ENCODE data around the gene ZNF324. TPM values are rescaled to one million over a fixed set of nuclear protein-coding genes. Genes with fewer than 3 reads are reported as not detected.

The ZNF324 gene
- total RNA-seq, 2 donors from 2014 or later: 9.9 to 13.2 TPM

DNA sequence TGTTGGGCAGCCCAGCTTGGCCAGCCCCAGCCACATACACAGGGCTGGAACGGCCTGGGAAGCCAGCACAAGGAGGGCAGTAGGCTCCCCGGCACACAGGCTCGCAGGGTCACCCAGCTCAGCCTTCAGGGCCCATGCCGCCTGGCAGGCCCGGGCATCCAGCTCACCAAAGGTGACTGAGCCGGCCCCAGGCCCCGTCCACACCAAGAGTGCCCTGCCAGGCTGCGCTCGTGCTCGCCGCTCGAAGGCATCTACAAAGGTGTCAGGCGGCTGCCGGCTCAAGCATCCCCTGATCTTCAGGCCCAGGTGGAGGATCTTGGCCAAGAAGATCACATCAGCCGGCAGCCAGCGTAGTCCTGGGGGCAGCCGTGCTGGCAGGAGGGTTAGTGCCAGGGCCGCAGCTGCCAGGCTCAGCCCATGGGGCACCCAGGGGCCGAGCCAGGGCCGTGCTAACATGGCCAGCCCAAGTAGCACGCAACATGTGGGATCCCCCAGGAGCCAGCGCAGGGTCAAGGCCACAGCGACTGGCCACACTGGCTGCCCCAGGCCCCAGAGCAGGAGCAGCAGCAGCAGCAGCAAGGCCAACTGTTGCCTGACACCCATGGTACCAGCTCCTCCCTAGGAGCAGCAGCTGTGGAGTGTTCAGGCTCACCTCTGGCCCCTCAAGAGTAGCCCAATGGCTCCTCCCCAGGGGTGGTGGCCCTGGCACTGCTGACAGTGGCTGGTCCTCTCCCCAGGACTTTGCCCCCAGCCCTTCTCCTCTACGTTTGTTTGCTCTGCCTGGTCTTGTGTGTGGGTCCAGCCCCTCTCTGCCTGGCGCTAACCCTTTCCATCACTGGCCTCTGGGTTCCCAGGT is 44.7 kb downstream of the ZNF324 start, which contains the start of gene SLC27A5:
TSS of gene SLC27A5 (minus strand) at position 640 of the 856 bp plus-strand sequence. CDS start at position 603, 37 bp downstream.
- Histone ChIP-seq H3K4me1 (peaks cover 35% of the 10 kb centered on the region), H3K4me3 (no peak within 1 kb of the TSS), H3K36me3 (replicated peaks in 1 of 2; ENCODE audit: insufficient read depth in 1 of 2, low read depth in 2 of 2) (peaks cover 0 to 4% of the 10 kb centered on the region in 2 donors), H3K9me3 (no peaks in the 10 kb centered on the region), H3K27me3 (no peaks in the 10 kb centered on the region), H3K27ac (no peak within 1 kb of the TSS)
- no peak for TF ChIP-seq POLR2A (IDR thresholded peaks at IDR 0.05)
- TF ChIP-seq, protein P1, sequence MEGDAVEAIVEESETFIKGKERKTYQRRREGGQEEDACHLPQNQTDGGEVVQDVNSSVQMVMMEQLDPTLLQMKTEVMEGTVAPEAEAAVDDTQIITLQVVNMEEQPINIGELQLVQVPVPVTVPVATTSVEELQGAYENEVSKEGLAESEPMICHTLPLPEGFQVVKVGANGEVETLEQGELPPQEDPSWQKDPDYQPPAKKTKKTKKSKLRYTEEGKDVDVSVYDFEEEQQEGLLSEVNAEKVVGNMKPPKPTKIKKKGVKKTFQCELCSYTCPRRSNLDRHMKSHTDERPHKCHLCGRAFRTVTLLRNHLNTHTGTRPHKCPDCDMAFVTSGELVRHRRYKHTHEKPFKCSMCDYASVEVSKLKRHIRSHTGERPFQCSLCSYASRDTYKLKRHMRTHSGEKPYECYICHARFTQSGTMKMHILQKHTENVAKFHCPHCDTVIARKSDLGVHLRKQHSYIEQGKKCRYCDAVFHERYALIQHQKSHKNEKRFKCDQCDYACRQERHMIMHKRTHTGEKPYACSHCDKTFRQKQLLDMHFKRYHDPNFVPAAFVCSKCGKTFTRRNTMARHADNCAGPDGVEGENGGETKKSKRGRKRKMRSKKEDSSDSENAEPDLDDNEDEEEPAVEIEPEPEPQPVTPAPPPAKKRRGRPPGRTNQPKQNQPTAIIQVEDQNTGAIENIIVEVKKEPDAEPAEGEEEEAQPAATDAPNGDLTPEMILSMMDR (IDR thresholded peaks at IDR 0.05): no peak
- intact Hi-C loops (cut with DNase I): no loop called here
- ATAC-seq (no peak), DNase-seq (no peak)
- 47 to 80% methylated on average over 2 to 25 of the region's 25 CpGs for WGBS, 2 donors

GRCh38 chr19:58513213-58513693 is 46.4 kb downstream of the ZNF324 start:
- H3K4me3 ChIP-seq: no peak overlapping the region
- intact Hi-C loops (cut with DNase I): no loop called here
- peak overlapping the region in 3 of 4 donors; percentile 32 to 78 (median 54) for H3K27ac ChIP-seq
- peaks cover 0 to 7% of the 10 kb centered on the region in 2 donors for H3K36me3 ChIP-seq (replicated peaks in 1 of 2; ENCODE audit: insufficient read depth in 1 of 2, low read depth in 2 of 2)
- no peaks in the 10 kb centered on the region for H3K9me3 ChIP-seq
- H3K27me3 ChIP-seq: no peaks in the 10 kb centered on the region
- ATAC-seq: peak; percentile 5
- DNase-seq: no peak
- TF ChIP-seq POLR2A (IDR thresholded peaks at IDR 0.05): no peak
- TF ChIP-seq, protein P1 (IDR thresholded peaks at IDR 0.05): no peak
- 76 to 78% methylated on average over 6 to 10 of the region's 10 CpGs for WGBS, 2 donors
- peaks cover 45% of the 10 kb centered on the region for H3K4me1 ChIP-seq

DNA sequence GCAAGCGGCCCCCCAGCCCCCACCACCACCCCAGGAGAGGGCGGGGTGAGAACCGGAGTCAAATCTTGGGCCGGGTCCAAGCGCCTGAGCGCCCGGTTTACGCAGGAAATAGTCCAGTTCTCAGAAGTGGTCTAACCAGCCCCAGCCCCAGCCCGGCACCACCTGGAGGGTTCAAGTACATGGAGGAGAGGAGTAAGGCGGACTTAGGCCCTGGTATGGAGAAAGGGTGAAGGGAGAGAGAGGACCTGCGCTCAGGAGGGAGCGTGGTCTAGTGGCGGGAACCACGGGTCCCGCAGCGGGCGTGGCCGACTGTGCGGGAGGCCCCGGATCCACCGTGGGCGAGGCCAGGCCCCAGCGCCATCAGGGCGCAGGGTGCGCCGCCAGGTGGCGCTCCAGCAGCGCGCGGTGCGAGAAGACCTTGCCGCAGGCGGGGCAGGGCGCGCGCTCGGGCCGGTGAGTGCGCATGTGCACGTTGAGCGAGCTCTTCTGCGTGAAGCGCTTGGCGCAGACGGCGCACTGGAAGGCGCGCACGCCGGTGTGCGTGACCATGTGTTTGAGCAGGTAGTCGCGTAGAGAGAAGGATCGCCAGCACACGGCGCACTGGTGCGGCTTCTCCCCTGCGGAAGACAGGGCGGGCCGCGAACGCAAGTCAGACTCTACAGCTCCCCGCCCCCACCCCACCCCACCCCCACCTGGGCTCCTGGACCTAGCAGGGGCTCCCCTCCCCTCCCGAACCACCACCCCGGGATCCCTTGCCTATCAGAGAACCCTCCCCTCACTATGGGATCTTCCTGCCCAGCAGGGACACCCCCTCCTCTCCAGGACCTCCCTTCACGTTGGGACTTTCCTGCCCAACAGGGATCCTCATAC is 47.0 kb downstream of the ZNF324 start:
- 7 to 9% methylated on average over 26 to 66 of the region's 66 CpGs for WGBS, 2 donors
- H3K27me3 ChIP-seq: no peaks in the 10 kb centered on the region
- peak; percentile 93 for ATAC-seq
- intact Hi-C loops (cut with DNase I): no loop called here
- H3K27ac ChIP-seq: peak overlapping the region in 3 of 4 donors; percentile 32 to 78 (median 54)
- H3K36me3 ChIP-seq (replicated peaks in 1 of 2; ENCODE audit: insufficient read depth in 1 of 2, low read depth in 2 of 2): peaks cover 0 to 7% of the 10 kb centered on the region in 2 donors
- TF ChIP-seq, protein P1 (IDR thresholded peaks at IDR 0.05): peak; percentile 68 to 96 (median 89)
- TF ChIP-seq POLR2A (IDR thresholded peaks at IDR 0.05): peak; percentile 14 to 55 (median 44)
- no peaks in the 10 kb centered on the region for H3K9me3 ChIP-seq
- DNase-seq: peak; percentile 89 to 92 (median 91)
- peak overlapping the region in 1 of 2 donors; percentile 2 for H3K4me3 ChIP-seq
- peaks cover 52% of the 10 kb centered on the region for H3K4me1 ChIP-seq

DNA sequence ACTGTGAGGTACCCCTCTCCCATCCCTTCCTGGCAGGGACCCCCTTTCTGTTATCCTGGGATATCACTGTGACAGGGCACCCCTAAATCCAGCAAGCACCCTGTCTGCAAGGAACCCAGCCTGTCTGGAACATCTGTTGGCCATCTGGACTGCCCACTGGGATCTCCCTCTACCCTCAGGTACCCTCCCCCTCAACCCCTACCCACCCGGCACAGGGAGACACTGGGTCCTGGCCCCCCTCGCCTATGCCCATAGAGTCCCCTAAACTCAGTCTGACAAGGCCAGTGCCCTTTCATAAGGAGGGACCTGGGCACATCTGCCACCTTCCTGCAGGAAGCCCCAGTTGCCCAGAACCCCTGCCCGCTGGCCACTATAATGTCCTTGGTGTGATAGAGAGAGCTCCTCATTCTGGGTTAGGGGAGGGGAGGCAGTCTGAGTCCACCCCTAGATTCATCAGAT is 47.7 kb downstream of the ZNF324 start:
- 46 to 70% methylated on average over 2 to 3 of the region's 3 CpGs for WGBS, 2 donors

More for the DNA sequence above, 47.7 kb downstream of the ZNF324 start:
- Histone ChIP-seq H3K36me3 (replicated peaks in 1 of 2; ENCODE audit: insufficient read depth in 1 of 2, low read depth in 2 of 2) (peaks cover 0 to 7% of the 10 kb centered on the region in 2 donors), H3K27ac (peak overlapping the region in 2 of 4 donors; percentile 32 to 54), H3K4me3 (peak overlapping the region in 1 of 2 donors; percentile 2), H3K4me1 (peaks cover 52% of the 10 kb centered on the region), H3K9me3 (no peaks in the 10 kb centered on the region), H3K27me3 (no peaks in the 10 kb centered on the region)
- ATAC-seq: no peak
- no peak for DNase-seq
- TF ChIP-seq, protein P1 (IDR thresholded peaks at IDR 0.05): no peak
- TF ChIP-seq POLR2A (IDR thresholded peaks at IDR 0.05): no peak
- intact Hi-C loops (cut with DNase I): no loop called here

Data from body of pancreas (tissue), 4 donors.